ENCODE data around the gene MT1F. TPM values are rescaled to one million over a fixed set of nuclear protein-coding genes. Genes with fewer than 3 reads are reported as not detected.

Gene MT1F
- total and polyA plus RNA-seq, 9 of the 15 experiments (the other 6 are each of a cell fraction or from before 2014, with no cell fraction given) = 0.18 to 0.68 (median 0.29) TPM; not detected in 5

GRCh38 chr16:56679818-56680217 lies 22.1 kb downstream of the MT1F start:
- H3K27ac ChIP-seq (ENCODE audit: extremely low read depth, low read depth, low read length) = no peak overlapping the region
- no peak overlapping the region for H3K9ac ChIP-seq (ENCODE audit: insufficient read depth in 1 of 2, low read depth in 2 of 2, low read length in 2 of 2)
- POLR2A ChIA-PET = no interaction called here
- CTCF ChIA-PET (ENCODE audit: low intra/inter-chr PET ratio) = interaction anchor here (0.6 kb wide), 1 partner anchor 21 kb away, joined by 3 read pairs; no protein-coding TSS in a partner anchor
- WGBS (ENCODE audit: insufficient coverage, low coverage, missing lambda C conversion rate) = 11% methylated on average over 6 of the region's 6 CpGs
- H3K4me3 ChIP-seq = no peak overlapping the region
- no peaks in the 10 kb centered on the region for H3K36me3 ChIP-seq (ENCODE audit: control insufficient read depth, insufficient read depth, low read length)
- H3K79me2 ChIP-seq (ENCODE audit: control insufficient read depth, insufficient read depth, low read length) = no peaks in the 10 kb centered on the region
- DNase-seq (ENCODE audit: extremely low read depth in 1 of 4, low spot score in 3 of 4) = no peak
- H3K27me3 ChIP-seq (ENCODE audit: control insufficient read depth in 2 of 2, insufficient read depth in 2 of 2, low read length in 2 of 2) = peaks cover 9 to 48% of the 10 kb centered on the region in 2 experiments; a peak in 4 of 5 replicates
- in situ Hi-C loops (cut with MboI) = no loop called here
- H3K4me2 ChIP-seq (ENCODE audit: insufficient read depth, low read length) = no peak overlapping the region
- intact Hi-C loops (cut with micrococcal nuclease) = no loop called here
- H2AFZ ChIP-seq (ENCODE audit: low read depth, low read length) = no peak overlapping the region
- no peak for ATAC-seq
- H3K9me3 ChIP-seq (replicated peaks; ENCODE audit: control insufficient read depth, insufficient read depth, low read depth, low read length) = no peaks in the 10 kb centered on the region
- BruUV-seq (replicated peaks) = no TSS peak
- H3K4me1 ChIP-seq (replicated peaks in 1 of 2; ENCODE audit: control insufficient read depth in 2 of 2, insufficient read depth in 2 of 2, low read length in 2 of 2) = peaks cover 6 to 18% of the 10 kb centered on the region in 2 experiments; a peak in 3 of 5 replicates
- peaks cover 3% of the 10 kb centered on the region; the same call in 1 of the 2 replicates for H4K20me1 ChIP-seq (replicated peaks; ENCODE audit: control insufficient read depth, insufficient read depth, low read length)
- FAIRE-seq = no peak
- H3K9me1 ChIP-seq (ENCODE audit: control insufficient read depth, insufficient read depth, low read length) = no peaks in the 10 kb centered on the region
- TF ChIP-seq MEIS2 (IDR thresholded peaks at IDR 0.05; ENCODE audit: partially characterized antibody) (no peak), ZNF445 (CRISPR knock-in tag; IDR thresholded peaks at IDR 0.05; ENCODE audit: low read depth) (no peak), OTX1 (CRISPR knock-in tag; IDR thresholded peaks at IDR 0.05) (no peak), FOXA3 (CRISPR knock-in tag; conservative IDR thresholded peaks at IDR 0.05 in 1 of 2, IDR thresholded peaks at IDR 0.05 in 1 of 2) (no peak), XRCC3 (IDR thresholded peaks at IDR 0.05) (no peak), CCNT2 (IDR thresholded peaks at IDR 0.05; ENCODE audit: borderline replicate concordance, extremely low read depth, insufficient read length, low read depth, low read length) (no peak), NONO (IDR thresholded peaks at IDR 0.05; ENCODE audit: low read depth in 2 of 2, low read length in 1 of 2) (no peak), ZNF282 (CRISPR knock-in tag; IDR thresholded peaks at IDR 0.05) (no peak), HDAC1 (IDR thresholded peaks at IDR 0.05) (no peak), RBM25 (IDR thresholded peaks at IDR 0.05; ENCODE audit: low read depth, low read length, severe bottlenecking) (no peak), STAG1 (CRISPR knock-in tag; IDR thresholded peaks at IDR 0.05; ENCODE audit: borderline replicate concordance) (no peak), MLLT1 (IDR thresholded peaks at IDR 0.05) (no peak), POLR2G (IDR thresholded peaks at IDR 0.05; ENCODE audit: low read depth, low read length) (no peak)
